Measurements from ENCODE around the gene EXTL1.

GRCh38 chr1:26081267-26082019, 59.9 kb downstream of the EXTL1 start:
- TF ChIP-seq CTCF (IDR thresholded peaks at IDR 0.05) (no peak), POLR2AphosphoS5 (IDR thresholded peaks at IDR 0.05) (no peak), POLR2A (IDR thresholded peaks at IDR 0.05) (no peak)
